OCI-LY1 (cell line): Measurements from ENCODE around the gene ASS1.
A peak's percentile ranks its signal among the peaks of the same experiment; 100 is the strongest.

Experiments
- H2AFZ ChIP-seq: fragments of 200-600 bp; sonication (generic), shearing (Covaris generic); 2 replicates; pipeline ENCODE4 v1.6.0; 2014; ENCODE audit warnings: antibody characterized with exemption, mild to moderate bottlenecking, low read length
- H3F3A ChIP-seq: fragments of 200-600 bp; sonication (generic), shearing (Covaris generic); 2 replicates; pipeline ENCODE4 v1.6.0; 2014; ENCODE audit warnings: mild to moderate bottlenecking, antibody characterized with exemption, low read length, moderate library complexity; ENCODE audit not compliant: insufficient read depth
- H3K27ac ChIP-seq: fragments of 200-600 bp; sonication (generic); 2 replicates; pipeline ENCODE4 v1.5.1; 2014; ENCODE audit warnings: low read length, mixed run types, mild to moderate bottlenecking, low read depth; ENCODE audit not compliant: poor library complexity, severe bottlenecking
- H3K27me3 ChIP-seq: fragments of 200-600 bp; sonication (generic); 2 replicates; pipeline ENCODE4 v1.6.0; 2014; ENCODE audit warnings: antibody characterized with exemption, mild to moderate bottlenecking, low read length, moderate library complexity; ENCODE audit not compliant: insufficient read depth
- H3K36me3 ChIP-seq: fragments of 200-600 bp; sonication (generic); 2 replicates; pipeline ENCODE4 v1.6.1; 2014; ENCODE audit warnings: mild to moderate bottlenecking, antibody characterized with exemption, low read length, moderate library complexity, mixed read lengths; ENCODE audit not compliant: insufficient read depth
- H3K4me1 ChIP-seq: fragments of 200-600 bp; sonication (generic); 2 replicates; pipeline ENCODE4 v1.5.1; 2014; ENCODE audit warnings: mild to moderate bottlenecking, low read length, moderate library complexity; ENCODE audit not compliant: insufficient read depth, severe bottlenecking
- H3K4me2 ChIP-seq: fragments of 200-600 bp; sonication (generic), shearing (Covaris generic); 2 replicates; pipeline ENCODE4 v1.6.1; 2014; ENCODE audit warnings: low read length
- H3K4me3 ChIP-seq: fragments of 200-600 bp; sonication (generic); 2 replicates; pipeline ENCODE4 v1.5.1; 2014; ENCODE audit warnings: low read length, low read depth, mild to moderate bottlenecking, mixed read lengths; ENCODE audit not compliant: poor library complexity, severe bottlenecking
- H3K79me2 ChIP-seq: fragments of 200-600 bp; shearing (Covaris generic); 2 replicates; pipeline ENCODE4 v1.6.1; 2016; ENCODE audit warnings: mixed run types, low read length, mixed read lengths; ENCODE audit not compliant: insufficient read depth
- H3K9ac ChIP-seq: fragments of 200-600 bp; sonication (generic), shearing (Covaris generic); 2 replicates; pipeline ENCODE4 v1.6.1; 2014; ENCODE audit warnings: mild to moderate bottlenecking, low read length, mixed read lengths
- H3K9me2 ChIP-seq: fragments of 200-600 bp; sonication (generic), shearing (Covaris generic); 2 replicates; pipeline ENCODE4 v1.6.1; 2014; ENCODE audit warnings: low read depth, mild to moderate bottlenecking, low read length, mixed read lengths
- H3K9me3 ChIP-seq: fragments of 200-600 bp; shearing (Covaris generic); 2 replicates; pipeline ENCODE4 v1.6.1; 2014; ENCODE audit warnings: low read length, mixed read lengths
- H4K20me1 ChIP-seq: fragments of 200-600 bp; sonication (generic), shearing (Covaris generic); 2 replicates; pipeline ENCODE4 v1.6.0; 2016; ENCODE audit warnings: mild to moderate bottlenecking, low read length; ENCODE audit not compliant: insufficient read depth
- EZH2 ChIP-seq: fragments of 200-600 bp; sonication (generic), shearing (Covaris generic); IDR thresholded peaks from 2 replicates; pipeline ENCODE4 v1.8.0; 2017; ENCODE audit warnings: borderline replicate concordance, mixed run types, mild to moderate bottlenecking, antibody characterized with exemption, low read length, moderate library complexity, mixed read lengths
- TF ChIP-seq, protein P1 (sequence below): fragments of 200-600 bp; sonication (generic), shearing (Covaris generic); IDR thresholded peaks from 2 replicates; pipeline ENCODE4 v1.5.1; 2017; ENCODE audit warnings: mild to moderate bottlenecking, antibody characterized with exemption, low read length, moderate library complexity, mixed read lengths

ASS1 gene

DNA sequence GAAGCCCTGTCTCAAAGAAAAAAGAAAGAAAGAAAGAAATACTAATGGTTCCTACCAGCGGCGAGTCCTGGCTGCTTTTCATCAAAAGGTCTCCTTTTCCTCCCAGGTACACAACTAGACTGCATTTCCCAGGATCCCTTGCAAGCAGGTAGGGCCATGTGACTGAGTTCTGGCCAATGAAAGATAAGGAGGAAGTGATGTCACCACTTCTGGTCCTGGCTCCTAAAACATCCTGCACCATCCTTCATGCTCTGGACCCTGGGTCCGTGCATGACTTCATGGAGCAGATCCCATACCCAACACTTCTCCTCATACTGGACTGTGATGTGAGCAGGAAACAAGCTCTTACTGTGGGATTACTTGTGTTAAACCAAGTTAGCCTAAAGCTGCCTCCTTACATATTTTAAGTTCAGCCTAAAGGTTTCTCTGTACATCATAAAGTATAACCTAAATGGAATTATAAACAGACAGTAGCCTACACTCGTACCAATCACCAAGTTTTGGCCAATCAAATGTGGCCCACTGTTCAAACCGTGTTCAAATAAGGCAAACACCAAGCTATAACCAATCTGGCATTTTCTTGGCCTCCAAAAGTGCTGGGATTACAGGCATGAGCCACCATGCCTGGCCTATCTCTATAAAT is 104.5 kb downstream of the ASS1 start:
- no peak overlapping the region for H3K9ac ChIP-seq
- peak overlapping the region; percentile 31 for H3K4me3 ChIP-seq
- H3F3A ChIP-seq: no peaks in the 10 kb centered on the region
- H3K9me2 ChIP-seq: no peaks in the 10 kb centered on the region
- H3K36me3 ChIP-seq: no peaks in the 10 kb centered on the region
- peak overlapping the region; percentile 96 for H2AFZ ChIP-seq
- no peak for TF ChIP-seq EZH2
- TF ChIP-seq, protein P1, sequence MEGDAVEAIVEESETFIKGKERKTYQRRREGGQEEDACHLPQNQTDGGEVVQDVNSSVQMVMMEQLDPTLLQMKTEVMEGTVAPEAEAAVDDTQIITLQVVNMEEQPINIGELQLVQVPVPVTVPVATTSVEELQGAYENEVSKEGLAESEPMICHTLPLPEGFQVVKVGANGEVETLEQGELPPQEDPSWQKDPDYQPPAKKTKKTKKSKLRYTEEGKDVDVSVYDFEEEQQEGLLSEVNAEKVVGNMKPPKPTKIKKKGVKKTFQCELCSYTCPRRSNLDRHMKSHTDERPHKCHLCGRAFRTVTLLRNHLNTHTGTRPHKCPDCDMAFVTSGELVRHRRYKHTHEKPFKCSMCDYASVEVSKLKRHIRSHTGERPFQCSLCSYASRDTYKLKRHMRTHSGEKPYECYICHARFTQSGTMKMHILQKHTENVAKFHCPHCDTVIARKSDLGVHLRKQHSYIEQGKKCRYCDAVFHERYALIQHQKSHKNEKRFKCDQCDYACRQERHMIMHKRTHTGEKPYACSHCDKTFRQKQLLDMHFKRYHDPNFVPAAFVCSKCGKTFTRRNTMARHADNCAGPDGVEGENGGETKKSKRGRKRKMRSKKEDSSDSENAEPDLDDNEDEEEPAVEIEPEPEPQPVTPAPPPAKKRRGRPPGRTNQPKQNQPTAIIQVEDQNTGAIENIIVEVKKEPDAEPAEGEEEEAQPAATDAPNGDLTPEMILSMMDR: no peak
- no peak overlapping the region for H3K27ac ChIP-seq
- no peaks in the 10 kb centered on the region for H3K9me3 ChIP-seq
- H4K20me1 ChIP-seq: no peaks in the 10 kb centered on the region
- peak overlapping the region; percentile 33 for H3K4me2 ChIP-seq
- no peaks in the 10 kb centered on the region; the same call in 1 of the 2 replicates for H3K27me3 ChIP-seq
- H3K4me1 ChIP-seq: no peaks in the 10 kb centered on the region
- no peaks in the 10 kb centered on the region for H3K79me2 ChIP-seq
